RWPE2 (cell line): Measurements from ENCODE around the gene TM4SF20.
A peak's percentile ranks its signal among the peaks of the same experiment; 100 is the strongest.
"Not testable (repeated sequence)": the region's sequence is repeated elsewhere in the genome, so short reads cannot be mapped to it uniquely, and the experiment has no call there.

Experiments used
- ATAC-seq: fragments of 200-7000 bp; cut with Tn5 transposase; 3 replicates; pipeline ENCODE4 v1.9.1; 2021; ENCODE audit warnings: low read depth
- DNase-seq: peaks from one replicate; pipeline ENCODE4 v3.0.0-alpha.2; 2020; ENCODE audit warnings: low spot score
- H3K27ac ChIP-seq: fragments of 450-650 bp; 2 replicates; pipeline ENCODE4 v1.5.1; 2017; ENCODE audit warnings: mild to moderate bottlenecking; ENCODE audit not compliant: poor library complexity, severe bottlenecking
- H3K27me3 ChIP-seq: fragments of 250-450 bp; sonication (Bioruptor Pico); 2 replicates; pipeline ENCODE4 v1.5.1; 2021; ENCODE audit warnings: mild to moderate bottlenecking, moderate library complexity; ENCODE audit not compliant: insufficient read depth, poor library complexity, severe bottlenecking
- H3K36me3 ChIP-seq: fragments of 250-450 bp; sonication (Bioruptor Pico); 2 replicates; pipeline ENCODE4 v1.5.1; 2020; ENCODE audit warnings: low read depth, mild to moderate bottlenecking, moderate library complexity
- H3K4me1 ChIP-seq: fragments of 250-450 bp; sonication (Bioruptor Pico); 2 replicates; pipeline ENCODE4 v1.5.1; 2021; ENCODE audit warnings: mild to moderate bottlenecking, moderate library complexity; ENCODE audit not compliant: insufficient read depth, poor library complexity, severe bottlenecking
- H3K4me3 ChIP-seq: fragments of 250-450 bp; sonication (Bioruptor Pico); 2 replicates; pipeline ENCODE4 v1.5.1; 2021; ENCODE audit warnings: mild to moderate bottlenecking, moderate library complexity; ENCODE audit not compliant: severe bottlenecking
- H3K9me3 ChIP-seq: fragments of 250-450 bp; sonication (Bioruptor Pico); 2 replicates; pipeline ENCODE4 v1.5.1; 2021; ENCODE audit warnings: mild to moderate bottlenecking, moderate library complexity; ENCODE audit not compliant: severe bottlenecking
- TF ChIP-seq, protein P1 (sequence below): fragments of 450-650 bp; IDR thresholded peaks from one replicate; pipeline ENCODE4 v1.5.1; 2017; ENCODE audit warnings: mild to moderate bottlenecking, moderate library complexity; ENCODE audit not compliant: poor library complexity, severe bottlenecking

TM4SF20 gene

DNA sequence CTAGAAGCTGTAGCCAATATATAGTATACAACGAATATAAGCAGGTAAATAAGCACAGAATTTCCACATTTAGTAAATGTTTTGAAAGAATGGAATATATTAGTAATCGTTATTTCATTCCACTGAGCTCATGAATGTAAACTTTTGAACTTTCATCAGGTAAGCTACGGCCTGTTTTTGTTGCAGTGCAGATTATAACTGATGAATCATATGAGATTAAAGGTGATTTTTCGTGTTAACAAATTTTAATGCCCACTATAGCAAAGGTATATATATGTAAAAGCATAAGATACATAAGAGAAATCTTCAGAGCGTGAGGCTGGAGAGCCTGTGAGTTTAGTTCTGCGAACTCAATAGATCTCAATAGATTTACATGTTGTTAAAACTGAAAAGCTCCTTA, 7.5 kb upstream of the TM4SF20 start:
- peak; percentile 40; the same call in 2 of the 3 replicates for ATAC-seq
- TF ChIP-seq, protein P1, sequence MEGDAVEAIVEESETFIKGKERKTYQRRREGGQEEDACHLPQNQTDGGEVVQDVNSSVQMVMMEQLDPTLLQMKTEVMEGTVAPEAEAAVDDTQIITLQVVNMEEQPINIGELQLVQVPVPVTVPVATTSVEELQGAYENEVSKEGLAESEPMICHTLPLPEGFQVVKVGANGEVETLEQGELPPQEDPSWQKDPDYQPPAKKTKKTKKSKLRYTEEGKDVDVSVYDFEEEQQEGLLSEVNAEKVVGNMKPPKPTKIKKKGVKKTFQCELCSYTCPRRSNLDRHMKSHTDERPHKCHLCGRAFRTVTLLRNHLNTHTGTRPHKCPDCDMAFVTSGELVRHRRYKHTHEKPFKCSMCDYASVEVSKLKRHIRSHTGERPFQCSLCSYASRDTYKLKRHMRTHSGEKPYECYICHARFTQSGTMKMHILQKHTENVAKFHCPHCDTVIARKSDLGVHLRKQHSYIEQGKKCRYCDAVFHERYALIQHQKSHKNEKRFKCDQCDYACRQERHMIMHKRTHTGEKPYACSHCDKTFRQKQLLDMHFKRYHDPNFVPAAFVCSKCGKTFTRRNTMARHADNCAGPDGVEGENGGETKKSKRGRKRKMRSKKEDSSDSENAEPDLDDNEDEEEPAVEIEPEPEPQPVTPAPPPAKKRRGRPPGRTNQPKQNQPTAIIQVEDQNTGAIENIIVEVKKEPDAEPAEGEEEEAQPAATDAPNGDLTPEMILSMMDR = no peak

DNA sequence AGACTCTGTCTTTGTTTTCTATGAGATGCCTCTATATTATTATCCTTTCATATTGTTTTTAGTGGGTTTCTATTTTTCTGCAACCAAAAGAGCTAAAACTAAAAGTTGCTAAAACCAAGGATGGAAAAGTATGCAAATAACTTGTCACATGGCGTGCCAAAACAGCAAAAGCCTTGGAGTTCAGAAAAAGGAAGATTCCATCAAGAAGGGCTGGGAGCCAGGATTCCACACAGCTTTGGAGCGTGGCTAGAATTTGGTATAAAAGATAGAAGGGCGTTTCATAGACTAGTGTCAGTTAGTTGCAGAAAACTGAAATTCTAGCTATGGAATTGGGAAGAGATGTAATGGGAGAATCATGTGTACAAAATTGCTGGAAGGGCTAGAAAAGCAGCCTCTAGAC, 4.6 kb upstream of the TM4SF20 start:
- no peak for DNase-seq
- Histone ChIP-seq H3K36me3 (no peaks in the 10 kb centered on the region), H3K4me3 (no peak overlapping the region), H3K4me1 (peaks cover 21% of the 10 kb centered on the region), H3K9me3 (no peaks in the 10 kb centered on the region), H3K27ac (no peak overlapping the region), H3K27me3 (no peaks in the 10 kb centered on the region)
- TF ChIP-seq, protein P1 = no peak
- no peak for ATAC-seq

More for the DNA sequence above, 7.5 kb upstream of the TM4SF20 start:
- Histone ChIP-seq H3K9me3 (no peaks in the 10 kb centered on the region), H3K4me3 (no peak overlapping the region), H3K27me3 (no peaks in the 10 kb centered on the region), H3K27ac (peak overlapping the region; percentile 24), H3K36me3 (no peaks in the 10 kb centered on the region), H3K4me1 (peaks cover 24% of the 10 kb centered on the region)
- DNase-seq = no peak

DNA sequence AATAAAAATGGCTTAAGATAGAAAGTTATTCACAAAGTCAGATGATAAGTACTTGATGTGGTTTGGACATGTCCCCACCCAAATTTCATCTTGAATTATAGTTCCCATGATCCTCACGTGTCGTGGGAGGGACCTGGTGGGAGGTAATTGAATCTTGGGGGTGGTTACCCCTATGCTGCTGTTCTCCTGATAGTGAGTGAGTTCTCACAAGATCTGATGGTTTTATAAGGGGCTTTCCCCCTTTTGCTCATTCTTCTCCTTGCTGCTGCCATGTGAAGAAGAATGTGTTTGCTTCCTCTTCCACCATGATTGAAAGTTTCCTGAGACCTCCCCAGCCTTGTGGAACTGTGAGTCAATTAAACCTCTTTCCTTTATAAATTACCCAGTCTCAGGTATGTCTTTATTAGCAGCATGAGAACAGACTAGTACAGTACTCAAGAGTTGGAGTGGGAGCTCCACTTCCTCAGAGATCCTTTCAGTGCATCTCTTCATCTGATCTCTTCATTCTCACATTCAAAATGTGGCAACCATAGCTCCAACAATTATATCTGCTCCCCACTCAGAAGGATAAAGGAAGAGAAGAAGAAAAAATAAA, 3.2 kb upstream of the TM4SF20 start:
- H3K36me3 ChIP-seq, H3K27ac ChIP-seq, DNase-seq, H3K4me3 ChIP-seq, H3K27me3 ChIP-seq, H3K9me3 ChIP-seq, ATAC-seq: not testable (repeated sequence)
- peaks cover 25% of the 10 kb centered on the region for H3K4me1 ChIP-seq

DNA sequence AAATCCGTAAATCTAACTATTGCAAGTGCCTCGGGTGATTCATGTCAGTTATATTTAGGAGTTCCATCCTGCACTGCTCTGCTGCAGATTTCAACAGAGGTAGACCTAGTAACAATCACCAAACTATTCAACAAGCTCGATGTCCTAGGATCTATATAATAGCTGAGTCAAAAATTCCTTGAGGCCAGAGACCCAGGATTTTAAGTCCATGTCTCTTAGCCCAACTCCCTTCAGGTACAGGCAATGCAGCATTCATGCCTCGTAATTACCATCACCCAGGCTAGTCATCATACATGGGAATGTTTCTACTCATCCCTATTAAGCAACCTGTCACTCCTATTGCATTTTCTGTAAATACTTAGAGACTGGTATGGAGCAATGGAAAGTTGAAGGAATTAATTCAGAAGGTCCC, 729 bp downstream of the TM4SF20 start:
- Histone ChIP-seq H3K27ac (peak overlapping the region; percentile 47), H3K4me1 (peaks cover 15% of the 10 kb centered on the region), H3K9me3 (no peaks in the 10 kb centered on the region), H3K36me3 (no peaks in the 10 kb centered on the region), H3K27me3 (no peaks in the 10 kb centered on the region), H3K4me3 (no peak overlapping the region)
- DNase-seq (no peak), ATAC-seq (peak; percentile 95)
- TF ChIP-seq, protein P1 = no peak

DNA sequence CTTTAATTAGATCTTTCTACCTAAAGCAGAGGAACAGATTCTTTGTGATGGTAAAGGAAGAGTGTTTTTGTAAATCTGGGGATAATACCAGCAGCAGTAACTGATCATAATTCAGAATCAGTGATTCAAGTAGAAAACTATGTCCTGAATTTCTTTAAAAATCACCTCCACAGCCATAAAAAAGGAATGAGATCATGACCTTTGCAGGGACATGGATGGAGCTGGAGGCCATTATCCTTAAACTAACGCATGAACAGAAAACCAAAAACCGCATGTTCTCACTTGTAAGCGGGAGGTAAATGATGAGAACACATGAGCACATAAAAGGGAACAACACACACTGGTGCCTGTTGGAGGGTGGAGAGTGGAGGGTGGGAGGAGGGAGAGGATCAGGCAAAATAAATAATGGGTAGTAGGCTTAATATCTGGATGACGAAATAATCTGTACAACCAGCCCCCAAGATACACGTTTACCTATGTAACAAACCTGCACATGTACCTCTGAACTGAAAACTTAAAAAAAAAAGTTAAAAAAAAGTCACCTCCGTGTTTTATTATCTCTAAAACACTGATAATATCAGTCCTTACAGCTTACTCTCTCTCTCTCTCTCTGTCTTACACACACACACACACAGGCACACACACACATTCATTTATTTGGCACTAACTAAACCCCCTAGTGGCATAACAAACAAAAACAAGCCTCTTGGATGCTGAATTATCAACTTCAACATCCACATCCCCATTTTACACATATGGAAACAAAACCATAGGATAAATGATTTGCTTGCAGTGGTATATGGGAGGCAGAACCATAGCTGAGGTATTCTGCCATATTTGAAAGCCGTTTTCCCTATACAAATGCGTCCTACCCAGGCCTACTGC, 1.4 kb downstream of the TM4SF20 start:
- peak overlapping the region; percentile 47 for H3K27ac ChIP-seq
- no peak for ATAC-seq
- H3K4me1 ChIP-seq = peaks cover 15% of the 10 kb centered on the region

More for the DNA sequence above, 1.4 kb downstream of the TM4SF20 start:
- TF ChIP-seq, protein P1 = peak; percentile 9
- Histone ChIP-seq H3K27me3 (no peaks in the 10 kb centered on the region), H3K9me3 (no peaks in the 10 kb centered on the region), H3K36me3 (no peaks in the 10 kb centered on the region), H3K4me3 (no peak overlapping the region)
- DNase-seq = no peak
